ENCODE results near the gene ANKRD11. TPM values are rescaled to one million over a fixed set of nuclear protein-coding genes. Genes with fewer than 3 reads are reported as not detected.

Gene ANKRD11
- total and polyA plus RNA-seq, 9 donors, result 52.1 to 188 (median 109) TPM

DNA sequence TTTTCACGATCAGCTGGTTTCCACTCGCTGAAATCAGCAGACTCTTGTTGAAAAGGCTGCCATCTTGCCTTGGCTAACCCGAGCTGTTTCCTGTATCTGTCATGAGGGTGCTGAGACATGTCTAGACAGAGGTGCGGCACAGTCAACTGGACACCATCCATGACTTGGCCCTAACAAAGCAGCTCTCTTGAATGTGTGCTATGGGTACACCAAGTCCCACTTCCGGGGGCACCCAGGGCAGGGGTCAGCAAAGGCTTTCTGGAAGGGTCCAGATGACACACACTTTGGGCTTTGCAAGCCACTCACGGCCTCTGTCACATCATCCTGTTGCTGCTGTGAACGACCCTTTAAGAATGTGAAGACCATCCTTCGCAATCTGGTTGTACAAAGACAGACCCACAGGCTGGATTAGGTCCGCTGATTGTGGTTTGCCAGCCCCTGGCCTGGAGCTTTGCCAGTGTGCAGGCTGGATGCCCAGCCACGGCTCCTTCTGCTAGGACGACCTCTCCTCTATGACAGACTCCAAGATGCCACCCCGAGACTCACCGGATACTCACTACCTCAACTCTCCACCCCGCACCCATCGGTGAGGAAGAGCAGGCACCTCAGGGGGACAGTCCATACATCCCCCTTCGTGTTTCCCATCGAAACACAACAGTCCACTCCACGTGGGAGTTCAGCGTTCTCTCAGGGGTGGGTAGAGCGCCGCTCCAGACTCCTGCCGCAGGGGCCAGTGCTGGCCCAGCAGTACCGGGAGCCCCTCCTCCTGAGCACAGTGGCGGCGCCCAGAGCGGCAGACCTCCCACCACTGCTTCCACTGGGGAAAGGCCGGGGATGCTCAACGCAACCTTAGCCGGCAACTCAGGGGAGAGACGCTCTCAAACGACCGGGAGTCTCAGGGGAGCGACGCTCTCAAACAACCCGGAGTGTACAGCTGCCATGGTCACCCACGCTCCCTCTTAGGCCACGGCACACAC lies 123.5 kb downstream of the ANKRD11 start:
- no peak overlapping the region for H3K4me3 ChIP-seq
- no peaks in the 10 kb centered on the region for H3K27me3 ChIP-seq
- TF ChIP-seq POLR2A (IDR thresholded peaks at IDR 0.05) (no peak), EP300 (IDR thresholded peaks at IDR 0.05) (no peak)
- TF ChIP-seq, protein P1, sequence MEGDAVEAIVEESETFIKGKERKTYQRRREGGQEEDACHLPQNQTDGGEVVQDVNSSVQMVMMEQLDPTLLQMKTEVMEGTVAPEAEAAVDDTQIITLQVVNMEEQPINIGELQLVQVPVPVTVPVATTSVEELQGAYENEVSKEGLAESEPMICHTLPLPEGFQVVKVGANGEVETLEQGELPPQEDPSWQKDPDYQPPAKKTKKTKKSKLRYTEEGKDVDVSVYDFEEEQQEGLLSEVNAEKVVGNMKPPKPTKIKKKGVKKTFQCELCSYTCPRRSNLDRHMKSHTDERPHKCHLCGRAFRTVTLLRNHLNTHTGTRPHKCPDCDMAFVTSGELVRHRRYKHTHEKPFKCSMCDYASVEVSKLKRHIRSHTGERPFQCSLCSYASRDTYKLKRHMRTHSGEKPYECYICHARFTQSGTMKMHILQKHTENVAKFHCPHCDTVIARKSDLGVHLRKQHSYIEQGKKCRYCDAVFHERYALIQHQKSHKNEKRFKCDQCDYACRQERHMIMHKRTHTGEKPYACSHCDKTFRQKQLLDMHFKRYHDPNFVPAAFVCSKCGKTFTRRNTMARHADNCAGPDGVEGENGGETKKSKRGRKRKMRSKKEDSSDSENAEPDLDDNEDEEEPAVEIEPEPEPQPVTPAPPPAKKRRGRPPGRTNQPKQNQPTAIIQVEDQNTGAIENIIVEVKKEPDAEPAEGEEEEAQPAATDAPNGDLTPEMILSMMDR (IDR thresholded peaks at IDR 0.05), result no peak
- H3K9me3 ChIP-seq, result no peaks in the 10 kb centered on the region
- 90 to 92% (median 91%) methylated on average over 37 of the region's 37 CpGs for WGBS, 3 donors
- intact Hi-C loops (cut with DNase I), result no loop called here
- peaks cover 46% of the 10 kb centered on the region for H3K4me1 ChIP-seq (ENCODE audit: insufficient read depth)
- DNase-seq, result no peak
- H3K27ac ChIP-seq, result no peak overlapping the region
- no peaks in the 10 kb centered on the region for H3K36me3 ChIP-seq

DNA sequence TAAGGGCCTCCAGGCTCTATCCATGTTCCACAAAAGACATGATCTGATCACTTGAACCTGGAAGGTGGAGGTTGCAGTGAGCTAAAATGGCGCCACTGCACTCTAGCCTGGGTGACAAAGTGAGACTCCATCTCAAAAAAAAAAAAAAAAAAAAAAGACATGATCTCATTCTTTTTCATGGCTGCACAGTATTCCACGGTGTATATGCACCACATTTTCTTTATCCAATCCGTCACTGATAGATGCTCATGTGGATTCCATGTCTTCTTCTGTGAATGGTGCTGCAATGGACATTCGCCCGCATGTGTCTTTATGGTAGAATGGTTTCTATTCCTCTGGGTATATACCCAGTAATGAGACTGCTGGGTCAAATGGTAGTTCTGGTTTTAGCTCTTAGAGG lies 124.4 kb downstream of the ANKRD11 start:
- intact Hi-C loops (cut with DNase I), result no loop called here
- Histone ChIP-seq H3K9me3 (no peaks in the 10 kb centered on the region), H3K27ac (no peak overlapping the region), H3K4me3 (no peak overlapping the region), H3K36me3 (no peaks in the 10 kb centered on the region), H3K4me1 (ENCODE audit: insufficient read depth) (peaks cover 50% of the 10 kb centered on the region), H3K27me3 (no peaks in the 10 kb centered on the region)
- no peak for DNase-seq
- WGBS, 3 donors, result 94 to 98% (median 96%) methylated on average over 5 of the region's 5 CpGs
- TF ChIP-seq, protein P1 (IDR thresholded peaks at IDR 0.05), result no peak
- TF ChIP-seq POLR2A (IDR thresholded peaks at IDR 0.05), result no peak
- no peak for TF ChIP-seq EP300 (IDR thresholded peaks at IDR 0.05)

DNA sequence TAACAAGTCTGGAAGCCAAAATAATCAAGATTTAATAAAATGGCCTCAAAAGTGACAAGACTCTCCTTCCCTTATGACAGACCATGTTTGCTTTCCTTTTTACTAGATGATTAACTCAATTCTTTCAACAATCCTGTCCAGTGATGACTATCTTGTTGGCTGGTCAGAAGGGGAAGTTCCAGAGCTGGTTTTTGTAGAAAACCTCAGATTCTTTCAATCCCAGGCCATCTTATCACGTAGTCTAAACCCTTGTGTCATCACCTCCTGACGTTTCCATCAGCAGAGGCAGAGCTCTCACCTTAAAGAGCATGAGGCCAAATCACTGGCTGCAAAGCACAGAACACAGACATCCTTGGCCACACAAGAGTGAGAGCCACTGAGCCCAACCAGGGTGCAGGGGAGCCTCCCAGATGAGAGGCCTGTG lies 125.3 kb downstream of the ANKRD11 start:
- Histone ChIP-seq H3K4me1 (ENCODE audit: insufficient read depth) (peaks cover 46% of the 10 kb centered on the region), H3K36me3 (no peaks in the 10 kb centered on the region), H3K4me3 (no peak overlapping the region), H3K9me3 (no peaks in the 10 kb centered on the region), H3K27ac (peak overlapping the region in 1 of 2 donors; percentile 4), H3K27me3 (no peaks in the 10 kb centered on the region)
- 46 to 72% (median 55%) methylated on average over 2 of the region's 2 CpGs for WGBS, 3 donors
- intact Hi-C loops (cut with DNase I), result no loop called here
- TF ChIP-seq, protein P1 (IDR thresholded peaks at IDR 0.05), result no peak
- TF ChIP-seq EP300 (IDR thresholded peaks at IDR 0.05) (no peak), POLR2A (IDR thresholded peaks at IDR 0.05) (no peak)
- DNase-seq, result no peak

DNA sequence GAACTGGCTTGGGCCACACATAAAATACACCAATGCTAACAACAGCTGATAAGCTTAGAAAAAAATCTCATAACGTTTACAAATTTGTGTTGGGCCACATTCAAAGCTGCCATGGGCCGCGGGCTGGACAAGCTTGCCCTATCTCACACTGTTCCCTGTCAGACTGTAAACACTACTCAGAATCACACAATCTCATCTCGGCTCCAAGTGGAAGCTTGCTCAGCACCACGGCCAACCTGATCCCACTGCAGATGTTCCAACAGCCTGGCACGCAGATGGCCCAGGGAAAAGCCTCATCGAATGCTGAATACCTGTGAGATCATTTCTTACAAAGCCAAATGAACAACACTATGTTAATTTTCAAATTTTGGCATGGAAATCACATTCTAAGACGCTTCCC lies 125.8 kb downstream of the ANKRD11 start:
- Histone ChIP-seq H3K27me3 (no peaks in the 10 kb centered on the region), H3K9me3 (no peaks in the 10 kb centered on the region), H3K27ac (peak overlapping the region in 1 of 2 donors; percentile 4), H3K4me3 (no peak overlapping the region), H3K36me3 (no peaks in the 10 kb centered on the region), H3K4me1 (ENCODE audit: insufficient read depth) (peaks cover 42% of the 10 kb centered on the region)
- intact Hi-C loops (cut with DNase I), result no loop called here
- 11 to 24% (median 20%) methylated on average over 8 of the region's 8 CpGs for WGBS, 3 donors
- no peak for TF ChIP-seq POLR2A (IDR thresholded peaks at IDR 0.05)
- DNase-seq, result peak in 1 of 5 donors; percentile 60
